ENCODE measurements around the gene SLC12A8.

GRCh38 chr3:125055331-125055912 is 157.1 kb downstream of the SLC12A8 start:
- TF ChIP-seq EZH2 (IDR thresholded peaks at IDR 0.05; ENCODE audit: insufficient read depth, poor library complexity, severe bottlenecking) (no peak), EZH2phosphoT487 (IDR thresholded peaks at IDR 0.05; ENCODE audit: insufficient read depth, low read depth) (no peak)

All from GM23248 (cell line).